ENCODE results near the gene FBXL7.

FBXL7 gene

GRCh38 chr5:15768936-15769335 lies 269.0 kb downstream of the FBXL7 start:
- DNase-seq (ENCODE audit: low read depth in 2 of 2), result no peak

GRCh38 chr5:15772131-15772530 lies 272.2 kb downstream of the FBXL7 start:
- no peak for DNase-seq (ENCODE audit: low read depth in 2 of 2)

GRCh38 chr5:15774632-15775031 lies 274.7 kb downstream of the FBXL7 start:
- no peak for DNase-seq (ENCODE audit: low read depth in 2 of 2)

- no peak for DNase-seq (ENCODE audit: low read depth in 2 of 2)
Observed at GRCh38 chr5:15776346-15776745, 276.4 kb downstream of the FBXL7 start.

GRCh38 chr5:15783734-15784133 lies 283.8 kb downstream of the FBXL7 start:
- DNase-seq (ENCODE audit: low read depth in 2 of 2), result no peak

- no peak for DNase-seq (ENCODE audit: low read depth in 2 of 2)
Observed at GRCh38 chr5:15785531-15785981, 285.6 kb downstream of the FBXL7 start.

GRCh38 chr5:15786326-15786725 lies 286.3 kb downstream of the FBXL7 start:
- DNase-seq (ENCODE audit: low read depth in 2 of 2), result no peak

GRCh38 chr5:15786884-15787283 lies 286.9 kb downstream of the FBXL7 start:
- no peak for DNase-seq (ENCODE audit: low read depth in 2 of 2)

- no peak for DNase-seq (ENCODE audit: low read depth in 2 of 2)
Observed at GRCh38 chr5:15787681-15788080, 287.7 kb downstream of the FBXL7 start.

GRCh38 chr5:15789642-15790041 lies 289.7 kb downstream of the FBXL7 start:
- no peak for DNase-seq (ENCODE audit: low read depth in 2 of 2)

GRCh38 chr5:15790446-15791018 lies 290.6 kb downstream of the FBXL7 start:
- no peak for DNase-seq (ENCODE audit: low read depth in 2 of 2)

- no peak for DNase-seq (ENCODE audit: low read depth in 2 of 2)
Observed at GRCh38 chr5:15791274-15791673, 291.3 kb downstream of the FBXL7 start.

- DNase-seq (ENCODE audit: low read depth in 2 of 2), result no peak
Observed at GRCh38 chr5:15791859-15792258, 291.9 kb downstream of the FBXL7 start.

- DNase-seq (ENCODE audit: low read depth in 2 of 2), result no peak
Observed at GRCh38 chr5:15794052-15794985, 294.3 kb downstream of the FBXL7 start.

- no peak for DNase-seq (ENCODE audit: low read depth in 2 of 2)
Observed at GRCh38 chr5:15796096-15796495, 296.1 kb downstream of the FBXL7 start.

GRCh38 chr5:15796557-15796956 lies 296.6 kb downstream of the FBXL7 start:
- DNase-seq (ENCODE audit: low read depth in 2 of 2), result no peak

- DNase-seq (ENCODE audit: low read depth in 2 of 2), result no peak
Observed at GRCh38 chr5:15797116-15797515, 297.1 kb downstream of the FBXL7 start.

- no peak for DNase-seq (ENCODE audit: low read depth in 2 of 2)
Observed at GRCh38 chr5:15798006-15798405, 298.0 kb downstream of the FBXL7 start.

- no peak for DNase-seq (ENCODE audit: low read depth in 2 of 2)
Observed at GRCh38 chr5:15799014-15799413, 299.0 kb downstream of the FBXL7 start.

- no peak for DNase-seq (ENCODE audit: low read depth in 2 of 2)
Observed at GRCh38 chr5:15799612-15800011, 299.6 kb downstream of the FBXL7 start.

- DNase-seq (ENCODE audit: low read depth in 2 of 2), result no peak
Observed at GRCh38 chr5:15803280-15803679, 303.3 kb downstream of the FBXL7 start.

- DNase-seq (ENCODE audit: low read depth in 2 of 2), result no peak
Observed at GRCh38 chr5:15806613-15807012, 306.6 kb downstream of the FBXL7 start.

GRCh38 chr5:15807248-15807647 lies 307.3 kb downstream of the FBXL7 start:
- DNase-seq (ENCODE audit: low read depth in 2 of 2), result no peak
